ENCODE data around the gene ACO2. TPM values are rescaled to one million over a fixed set of nuclear protein-coding genes. Genes with fewer than 3 reads are reported as not detected.
A peak's percentile ranks its signal among the peaks of the same experiment; 100 is the strongest.

ACO2 gene
- polyA plus RNA-seq, 1 donor, result 121 TPM

- no peak for DNase-seq
Observed at GRCh38 chr22:41487037-41487935, 18.4 kb downstream of the ACO2 start.

GRCh38 chr22:41488076-41488475 lies 19.2 kb downstream of the ACO2 start:
- DNase-seq, result no peak

DNA sequence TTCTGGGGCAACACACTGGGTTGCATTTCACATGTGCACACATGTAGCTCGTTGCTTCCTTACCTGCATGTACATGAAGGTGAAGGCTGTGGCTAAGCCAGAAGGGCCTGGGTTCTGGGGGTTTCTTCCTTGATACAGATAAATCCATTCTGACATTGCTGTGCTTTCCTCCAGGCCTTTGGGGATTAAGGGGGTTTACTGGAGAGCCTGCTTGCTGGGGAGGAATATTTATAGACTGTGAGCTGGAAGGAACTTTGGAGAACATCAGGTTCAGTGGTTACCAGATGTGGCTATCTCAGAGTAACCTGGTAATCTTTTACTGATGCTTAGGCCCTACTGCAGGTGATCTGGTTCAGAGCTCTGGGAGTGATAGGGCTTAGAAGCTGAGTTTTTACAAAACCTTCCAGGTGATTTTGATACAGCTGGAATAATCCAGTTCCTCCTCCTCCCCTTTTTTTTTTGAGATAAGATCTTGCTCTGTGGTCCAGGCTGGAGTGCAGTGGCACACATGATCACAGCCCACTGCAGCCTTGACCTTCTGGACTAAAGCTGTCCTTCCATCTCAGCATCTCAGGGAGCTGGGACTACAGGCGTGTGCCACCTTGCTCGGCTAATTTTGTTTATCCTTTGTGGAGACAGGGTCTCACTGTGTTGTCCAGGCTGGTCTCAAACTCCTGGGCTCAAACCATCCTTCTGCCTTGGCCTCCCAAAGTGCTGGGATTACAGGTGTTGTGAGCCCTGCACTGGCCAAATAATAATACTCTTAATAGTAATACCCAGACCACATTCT lies 19.9 kb downstream of the ACO2 start:
- DNase-seq, result no peak

- DNase-seq, result peak; percentile 39
Observed at GRCh38 chr22:41491374-41492100, 22.6 kb downstream of the ACO2 start.

- no peak for DNase-seq
Observed at GRCh38 chr22:41498303-41498835, 29.5 kb downstream of the ACO2 start.

DNA sequence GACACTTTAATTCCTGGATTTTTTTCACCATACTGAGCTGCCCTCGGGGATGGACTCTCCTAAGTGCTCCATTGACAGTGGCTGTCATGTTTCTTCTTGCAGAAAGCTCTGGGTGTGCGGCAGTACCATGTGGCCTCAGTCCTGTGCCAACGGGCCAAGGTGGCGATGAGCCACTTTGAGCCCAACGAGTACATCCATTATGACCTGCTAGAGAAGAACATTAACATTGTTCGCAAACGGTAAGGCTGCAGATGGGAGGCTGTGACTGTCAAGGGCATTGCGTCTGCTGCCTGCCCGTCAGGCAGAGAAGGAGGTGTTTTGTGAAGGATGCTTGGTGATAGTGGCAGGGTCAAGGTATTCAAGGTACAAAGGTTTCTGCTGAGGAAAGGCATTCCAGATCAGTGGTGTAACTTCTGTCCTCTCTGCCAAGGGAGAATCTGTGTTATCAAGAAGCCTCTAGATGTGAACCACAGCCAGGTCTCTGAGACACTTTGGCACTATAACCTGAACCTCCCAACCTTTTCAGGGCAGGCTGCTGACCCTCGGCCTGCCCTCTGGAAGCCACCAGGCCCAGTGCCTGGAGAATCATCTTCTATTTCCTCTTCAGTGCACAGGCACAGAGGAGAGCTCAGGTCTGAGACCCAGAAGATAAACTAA lies 30.8 kb downstream of the ACO2 start:
- DNase-seq, result no peak

DNA sequence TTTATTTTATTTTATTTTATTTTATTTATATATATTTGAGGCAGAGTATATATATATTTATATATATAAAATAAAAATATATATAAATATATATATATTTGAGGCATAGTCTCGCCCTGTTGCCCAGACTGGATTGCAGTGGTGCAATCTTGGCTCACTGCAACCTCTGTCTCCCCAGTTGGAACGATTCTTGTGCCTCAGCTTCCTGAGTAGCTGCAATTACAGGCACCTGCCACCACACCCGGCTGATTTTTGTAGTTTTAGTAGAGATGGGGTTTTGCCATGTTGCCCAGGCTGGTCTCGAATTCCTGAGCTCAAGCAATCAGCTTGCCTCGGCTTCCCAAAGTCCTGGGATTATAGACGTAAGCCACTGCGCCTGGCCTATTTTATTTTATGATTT lies 31.4 kb downstream of the ACO2 start:
- no peak for DNase-seq

- DNase-seq, result no peak
Observed at GRCh38 chr22:41501209-41501608, 32.3 kb downstream of the ACO2 start.

GRCh38 chr22:41504397-41504796 lies 35.5 kb downstream of the ACO2 start:
- no peak for DNase-seq

GRCh38 chr22:41504816-41505215 lies 35.9 kb downstream of the ACO2 start:
- DNase-seq, result no peak

GRCh38 chr22:41505511-41506220 lies 36.7 kb downstream of the ACO2 start:
- no peak for DNase-seq

- no peak for DNase-seq
Observed at GRCh38 chr22:41507330-41508063, 38.6 kb downstream of the ACO2 start.

GRCh38 chr22:41508770-41509170 lies 39.9 kb downstream of the ACO2 start:
- no peak for DNase-seq

DNA sequence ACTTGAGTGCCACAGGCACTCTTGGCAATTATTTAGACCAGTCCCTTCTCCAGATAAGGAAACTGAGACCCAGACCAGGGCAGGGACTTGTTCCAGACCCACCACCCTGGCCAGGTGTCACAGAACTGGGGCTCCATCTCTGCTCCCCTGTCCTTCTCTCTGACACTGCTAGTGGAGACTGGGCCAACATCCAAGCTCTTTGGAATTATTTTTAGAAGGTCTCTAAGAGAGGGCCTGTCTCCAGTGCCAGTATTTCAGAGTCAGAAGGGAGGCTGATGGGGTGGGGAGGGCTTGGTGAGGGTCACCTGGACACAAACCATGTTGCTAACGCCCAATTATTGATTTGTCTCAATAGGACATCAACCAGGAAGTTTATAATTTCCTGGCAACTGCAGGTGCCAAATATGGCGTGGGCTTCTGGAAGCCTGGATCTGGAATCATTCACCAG lies 42.6 kb downstream of the ACO2 start:
- DNase-seq, result no peak

DNA sequence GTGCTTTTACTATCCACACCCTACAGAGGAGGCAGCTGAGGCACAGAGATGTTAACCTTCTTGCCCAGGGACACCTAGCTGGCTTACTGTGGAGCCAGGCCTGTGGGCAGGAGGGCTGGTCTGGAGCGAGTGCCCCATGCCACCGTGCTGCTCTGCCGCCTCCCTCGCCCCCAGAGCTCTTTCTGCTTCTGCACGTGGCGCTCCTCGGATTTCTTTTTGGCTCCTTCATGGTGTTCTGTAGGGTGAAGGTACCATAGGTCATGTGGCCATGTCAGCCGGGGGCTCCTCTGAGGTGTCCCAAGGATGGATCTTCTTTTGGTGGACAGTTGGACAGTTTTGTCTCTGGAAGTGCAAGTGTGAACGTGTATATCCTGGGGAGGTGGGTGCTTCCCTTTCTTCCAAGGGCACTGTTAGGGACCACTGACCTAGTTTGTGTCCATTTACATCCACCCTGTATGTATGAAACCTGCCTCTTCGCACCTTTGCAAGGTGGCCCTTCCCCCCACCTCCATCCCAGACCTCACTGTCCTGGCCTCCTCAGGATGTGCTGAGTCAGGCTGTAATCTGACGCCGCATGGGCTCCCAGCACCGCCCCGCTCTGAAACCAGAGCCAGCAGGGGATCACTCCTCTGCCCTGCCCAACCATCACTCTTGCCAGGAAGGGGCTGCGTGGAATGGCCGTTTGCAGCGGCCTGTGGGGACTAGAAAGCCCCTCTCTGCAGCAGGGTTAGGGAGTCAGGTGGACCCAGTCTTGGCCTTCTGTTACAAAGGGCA lies 43.7 kb downstream of the ACO2 start:
- peak; percentile 72 for DNase-seq

GRCh38 chr22:41513391-41513790 lies 44.5 kb downstream of the ACO2 start:
- no peak for DNase-seq

- DNase-seq, result no peak
Observed at GRCh38 chr22:41516462-41516861, 47.5 kb downstream of the ACO2 start.

GRCh38 chr22:41517172-41518047 lies 48.5 kb downstream of the ACO2 start:
- DNase-seq, result peak; percentile 43

DNA sequence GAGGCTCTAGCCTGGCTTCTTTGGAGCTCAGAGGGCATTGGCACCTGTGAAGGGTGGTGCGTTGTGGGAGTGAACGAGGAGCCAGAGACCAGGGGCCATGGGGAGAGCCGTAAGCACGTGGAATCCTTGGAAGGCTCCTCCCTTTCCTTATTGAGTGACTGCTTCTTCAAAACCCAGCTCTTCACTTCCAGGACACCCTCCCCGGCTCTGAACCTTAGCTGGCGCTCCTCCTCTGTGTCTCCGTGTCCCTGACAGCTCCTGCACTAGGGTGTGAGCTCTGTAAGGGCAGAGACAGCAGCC lies 49.1 kb downstream of the ACO2 start:
- no peak for DNase-seq
